Gastrocnemius medialis (tissue), 4 donors: Measurements from ENCODE around the gene ADRM1. TPM values are rescaled to one million over a fixed set of nuclear protein-coding genes. Genes with fewer than 3 reads are reported as not detected.

Experiments
- ATAC-seq, 2 donors: fragments of 150-250 bp; one replicate each; pipeline ENCODE4 v1.9.1; 2016
- DNase-seq, 2 donors: peaks; one replicate each; pipeline ENCODE4 v3.0.0-alpha.2; 2019
- H3K27ac ChIP-seq, 4 donors: fragments of 200-600 bp; sonication (generic); 1 replicate in 1 of 4; 2 replicates in 3 of 4; pipeline ENCODE4 v1.5.1; 2016 to 2018; ENCODE audit warnings: mild to moderate bottlenecking in 2 of 4, moderate library complexity in 1 of 4
- H3K27me3 ChIP-seq, 3 donors: fragments of 200-600 bp; sonication (generic) in 2 of 3; 1 replicate in 1 of 3; 2 replicates in 2 of 3; pipeline versions ENCODE4 v1.5.1 to v1.6.0; 2016 to 2019; ENCODE audit warnings: mild to moderate bottlenecking in 1 of 3, moderate library complexity in 1 of 3
- H3K36me3 ChIP-seq, 2 donors: fragments of 200-600 bp; sonication (generic) in 1 of 2; one replicate each; pipeline ENCODE4 v1.5.1; 2017 to 2018
- H3K4me1 ChIP-seq, 2 donors: fragments of 200-600 bp; sonication (generic) in 1 of 2; one replicate each; pipeline ENCODE4 v1.5.1; 2016 to 2017; ENCODE audit warnings: mild to moderate bottlenecking in 2 of 2
- H3K4me3 ChIP-seq, 4 donors: fragments of 200-600 bp; sonication (generic) in 3 of 4; 1 replicate in 1 of 4; 2 replicates in 3 of 4; pipeline ENCODE4 v1.5.1; 2016 to 2019; ENCODE audit warnings: mild to moderate bottlenecking in 2 of 4
- H3K9me3 ChIP-seq, 3 donors: fragments of 200-600 bp; sonication (generic) in 2 of 3; 1 replicate in 1 of 3; 2 replicates in 2 of 3; pipeline ENCODE4 v1.5.1; 2016 to 2019
- POLR2A ChIP-seq, 2 donors: fragments of 450-650 bp; IDR thresholded peaks; one replicate each; pipeline ENCODE4 v1.6.1; 2017; ENCODE audit warnings: antibody characterized with exemption in 2 of 2, mild to moderate bottlenecking in 2 of 2, moderate library complexity in 2 of 2
- in situ Hi-C, 4 donors: fragments of 200-750 bp; cut with MboI; loops; one replicate each; pipeline versions ENCODE4 v1.15.0 to v1.8.0; 2017; ENCODE audit warnings: low sequenced_read_pairs in 4 of 4
- intact Hi-C: fragments of 100-400 bp; cut with DNase I; formaldehyde crosslinking; loops from one replicate; pipeline ENCODE4 v1.15.1; 2023; ENCODE audit warnings: low total_unique reads
- total RNA-seq, 4 donors: library from RNA; depleted of rRNA; stranded (reverse); fragments of >200 nt; gene quantifications; one replicate each; pipeline versions ENCODE4 v1.1.0 to v1.2.3, GENCODE V29; 2016
- TF ChIP-seq, protein P1 (sequence below), 5 experiments: fragments of 450-650 bp in 3 of 5; fragments of 200-600 bp in 2 of 5; sonication (generic) in 2 of 5; IDR thresholded peaks in 4 of 5; conservative IDR thresholded peaks in 1 of 5; 1 replicate in 4 of 5; 2 replicates in 1 of 5; pipeline ENCODE4 v1.5.1; 2016 to 2019; ENCODE audit warnings: antibody characterized with exemption in 5 of 5, mild to moderate bottlenecking in 3 of 5, moderate library complexity in 3 of 5

ADRM1 gene
- 100 to 1,000 TPM; 389 to 644 (median 611) TPM for total RNA-seq

DNA sequence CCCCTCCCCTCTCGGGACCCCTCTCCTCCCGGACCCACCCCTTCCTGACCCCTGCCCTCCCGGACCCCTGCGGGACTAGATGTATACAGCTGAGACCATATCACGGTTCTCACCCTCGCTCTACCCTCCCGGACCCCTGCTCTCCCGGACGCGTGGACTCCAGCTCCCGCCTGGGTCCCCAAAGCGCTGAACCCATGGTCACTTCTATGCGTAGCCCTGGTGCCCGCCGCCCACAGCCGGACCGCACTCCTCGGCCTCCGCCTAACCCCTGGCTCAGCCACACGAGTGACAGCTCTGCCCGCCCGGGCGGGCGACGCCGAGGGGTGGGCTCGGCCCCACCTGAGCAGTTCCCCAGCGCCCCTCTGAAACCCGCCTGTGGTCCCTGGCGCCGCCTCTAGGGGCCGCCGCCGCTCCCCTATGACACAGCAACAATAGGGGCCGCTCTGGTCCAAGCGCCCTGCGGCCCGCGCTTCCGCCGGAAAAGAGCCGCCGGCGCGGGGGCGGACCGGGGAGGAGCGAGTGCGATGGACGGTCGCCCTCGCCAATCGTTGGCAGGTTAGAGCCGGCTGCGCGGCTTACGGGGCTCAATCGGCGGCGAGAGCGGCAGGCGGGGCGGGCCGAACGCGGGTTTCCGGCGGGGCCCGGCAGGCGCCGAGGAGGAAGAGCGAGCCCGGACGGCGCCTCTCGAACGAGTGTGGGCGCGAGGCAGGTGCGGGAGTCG lies at the start of gene ADRM1:
TSS of gene ADRM1 (plus strand) at position 657 of the 721 bp plus-strand sequence. CDS start 572 bp downstream, outside the sequence.
- TF ChIP-seq POLR2A (IDR thresholded peaks at IDR 0.05) = peak; percentile 88 to 90
- TF ChIP-seq, protein P1, sequence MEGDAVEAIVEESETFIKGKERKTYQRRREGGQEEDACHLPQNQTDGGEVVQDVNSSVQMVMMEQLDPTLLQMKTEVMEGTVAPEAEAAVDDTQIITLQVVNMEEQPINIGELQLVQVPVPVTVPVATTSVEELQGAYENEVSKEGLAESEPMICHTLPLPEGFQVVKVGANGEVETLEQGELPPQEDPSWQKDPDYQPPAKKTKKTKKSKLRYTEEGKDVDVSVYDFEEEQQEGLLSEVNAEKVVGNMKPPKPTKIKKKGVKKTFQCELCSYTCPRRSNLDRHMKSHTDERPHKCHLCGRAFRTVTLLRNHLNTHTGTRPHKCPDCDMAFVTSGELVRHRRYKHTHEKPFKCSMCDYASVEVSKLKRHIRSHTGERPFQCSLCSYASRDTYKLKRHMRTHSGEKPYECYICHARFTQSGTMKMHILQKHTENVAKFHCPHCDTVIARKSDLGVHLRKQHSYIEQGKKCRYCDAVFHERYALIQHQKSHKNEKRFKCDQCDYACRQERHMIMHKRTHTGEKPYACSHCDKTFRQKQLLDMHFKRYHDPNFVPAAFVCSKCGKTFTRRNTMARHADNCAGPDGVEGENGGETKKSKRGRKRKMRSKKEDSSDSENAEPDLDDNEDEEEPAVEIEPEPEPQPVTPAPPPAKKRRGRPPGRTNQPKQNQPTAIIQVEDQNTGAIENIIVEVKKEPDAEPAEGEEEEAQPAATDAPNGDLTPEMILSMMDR (IDR thresholded peaks at IDR 0.05 in 4 of 5, conservative IDR thresholded peaks at IDR 0.05 in 1 of 5) = peak; percentile 95 to 99 (median 99)
- intact Hi-C loops (loop anchor here (1.0 to 10.0 kb wide), 7 partner anchors 20 to 502 kb away; partner anchors contain the start of genes MTG2, OGFR and RPS21), in situ Hi-C loops (loop anchor here in 1 of 4 donors (10.0 kb wide), 1 partner anchor 82 kb away; the partner anchor contains the start of gene RPS21)
- peak; percentile 76 to 80 for ATAC-seq
- no peaks in the 10 kb centered on the region for H3K9me3 ChIP-seq
- H3K4me3 ChIP-seq = peak within 1 kb of the TSS; percentile 61 to 96 (median 70)
- DNase-seq = peak; percentile 93 to 95
- H3K4me1 ChIP-seq = peaks cover 25 to 39% of the 10 kb centered on the region in 2 donors
- H3K27ac ChIP-seq = peak within 1 kb of the TSS; percentile 90 to 100 (median 98)
- H3K27me3 ChIP-seq = no peaks in the 10 kb centered on the region
- H3K36me3 ChIP-seq = peaks cover 0 to 27% of the 10 kb centered on the region in 2 donors

DNA sequence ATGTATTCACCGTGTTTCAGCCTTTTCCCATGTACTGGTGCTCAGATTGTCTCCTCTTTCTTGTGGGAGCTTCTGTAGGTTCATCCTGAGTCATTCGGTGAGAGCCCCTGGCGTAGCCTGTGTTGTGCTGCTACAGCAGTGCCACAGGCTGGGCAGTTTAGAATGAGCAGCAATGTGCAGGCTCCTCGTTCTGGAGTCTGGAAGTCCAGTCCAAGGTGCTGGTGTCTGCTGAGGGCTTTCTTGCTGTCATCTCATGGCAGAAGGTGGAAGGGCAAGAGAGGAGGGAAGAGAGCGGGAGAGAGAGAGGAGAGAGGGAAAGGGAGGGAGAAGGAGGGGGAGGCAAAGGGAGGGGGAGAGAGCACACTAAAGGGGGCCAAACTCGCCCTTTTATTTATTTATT lies 49.4 kb upstream of the ADRM1 start:
- H3K9me3 ChIP-seq = no peaks in the 10 kb centered on the region
- in situ Hi-C loops (no loop called here), intact Hi-C loops (no loop called here)
- no peak overlapping the region for H3K27ac ChIP-seq
- H3K36me3 ChIP-seq = no peaks in the 10 kb centered on the region
- no peak overlapping the region for H3K4me3 ChIP-seq
- peaks cover 13 to 28% of the 10 kb centered on the region in 2 donors for H3K4me1 ChIP-seq
- DNase-seq = no peak
- TF ChIP-seq, protein P1 (IDR thresholded peaks at IDR 0.05 in 4 of 5, conservative IDR thresholded peaks at IDR 0.05 in 1 of 5) = no peak
- TF ChIP-seq POLR2A (IDR thresholded peaks at IDR 0.05) = no peak
- no peaks in the 10 kb centered on the region for H3K27me3 ChIP-seq
- no peak for ATAC-seq

- TF ChIP-seq, protein P1 (IDR thresholded peaks at IDR 0.05 in 4 of 5, conservative IDR thresholded peaks at IDR 0.05 in 1 of 5) = no peak
- TF ChIP-seq POLR2A (IDR thresholded peaks at IDR 0.05) = no peak
- peaks cover 21 to 31% of the 10 kb centered on the region in 2 donors for H3K4me1 ChIP-seq
- DNase-seq (no peak), ATAC-seq (no peak)
- H3K27ac ChIP-seq = no peak overlapping the region
- in situ Hi-C loops = no loop called here
- no peaks in the 10 kb centered on the region for H3K9me3 ChIP-seq
- no peaks in the 10 kb centered on the region for H3K36me3 ChIP-seq
- H3K27me3 ChIP-seq = no peaks in the 10 kb centered on the region
- intact Hi-C loops = no loop called here
- H3K4me3 ChIP-seq = no peak overlapping the region
These were observed 48.6 kb upstream of the ADRM1 start for GRCh38 chr20:62254021-62254724.

- no peaks in the 10 kb centered on the region for H3K36me3 ChIP-seq
- no peaks in the 10 kb centered on the region for H3K9me3 ChIP-seq
- no peak for ATAC-seq
- H3K4me3 ChIP-seq = no peak overlapping the region
- no peak overlapping the region for H3K27ac ChIP-seq
- no peak for DNase-seq
- in situ Hi-C loops = no loop called here
- intact Hi-C loops = no loop called here
- H3K4me1 ChIP-seq = peaks cover 18 to 37% of the 10 kb centered on the region in 2 donors
- H3K27me3 ChIP-seq = no peaks in the 10 kb centered on the region
- TF ChIP-seq, protein P1 (IDR thresholded peaks at IDR 0.05 in 4 of 5, conservative IDR thresholded peaks at IDR 0.05 in 1 of 5) = no peak
- TF ChIP-seq POLR2A (IDR thresholded peaks at IDR 0.05) = no peak
These were observed 46.8 kb upstream of the ADRM1 start for GRCh38 chr20:62255976-62256375.
